GM21717 (cell line): ENCODE data around the gene CDK11B.
"Not testable (repeated sequence)": the region's sequence is repeated elsewhere in the genome, so short reads cannot be mapped to it uniquely, and the experiment has no call there.

Source experiments
- ATAC-seq: cut with Tn5 transposase; IDR thresholded peaks from one replicate; pipeline ENCODE4 v1.9.1; 2021; ENCODE audit warnings: mild to moderate bottlenecking, moderate library complexity; ENCODE audit not compliant: unreplicated experiment

The CDK11B gene

GRCh38 chr1:1658583-1659549 lies at the start of gene CDK11B:
CDK11B (minus strand) TSS chr1:1659004; CDS start chr1:1657485, 1,519 bp downstream.
- ATAC-seq = peak; percentile 67

- not testable (repeated sequence) for ATAC-seq
These were observed 49.1 kb upstream of the CDK11B start for GRCh38 chr1:1707897-1708296.

GRCh38 chr1:1707241-1707640 lies 48.4 kb upstream of the CDK11B start:
- ATAC-seq = not testable (repeated sequence)

GRCh38 chr1:1705623-1706022 lies 46.8 kb upstream of the CDK11B start:
- ATAC-seq = not testable (repeated sequence)

- not testable (repeated sequence) for ATAC-seq
These were observed 45.6 kb upstream of the CDK11B start for GRCh38 chr1:1704284-1704957.

- no peak for ATAC-seq
These were observed 45.0 kb upstream of the CDK11B start for GRCh38 chr1:1703796-1704195.

- ATAC-seq = not testable (repeated sequence)
These were observed 43.7 kb upstream of the CDK11B start for GRCh38 chr1:1702506-1702905.

GRCh38 chr1:1700557-1700956 lies 41.8 kb upstream of the CDK11B start:
- ATAC-seq = not testable (repeated sequence)

- not testable (repeated sequence) for ATAC-seq
These were observed 41.3 kb upstream of the CDK11B start for GRCh38 chr1:1700067-1700466.

- ATAC-seq = not testable (repeated sequence)
These were observed 40.3 kb upstream of the CDK11B start for GRCh38 chr1:1699061-1699460.

GRCh38 chr1:1697358-1698183 lies 38.8 kb upstream of the CDK11B start:
- not testable (repeated sequence) for ATAC-seq

GRCh38 chr1:1696431-1697357 lies 37.9 kb upstream of the CDK11B start:
- ATAC-seq = not testable (repeated sequence)

GRCh38 chr1:1692714-1693647 lies 34.2 kb upstream of the CDK11B start, which contains the start of gene SLC35E2B:
SLC35E2B (minus strand) TSS chr1:1692795; CDS start chr1:1676699, 16,096 bp downstream.
- ATAC-seq = peak; percentile 73

- peak; percentile 28 for ATAC-seq
These were observed 33.5 kb upstream of the CDK11B start for GRCh38 chr1:1692324-1692713.

- ATAC-seq = not testable (repeated sequence)
These were observed 32.6 kb upstream of the CDK11B start for GRCh38 chr1:1691443-1691842.

- not testable (repeated sequence) for ATAC-seq
These were observed 30.7 kb upstream of the CDK11B start for GRCh38 chr1:1689526-1689925.

GRCh38 chr1:1687846-1688245 lies 29.0 kb upstream of the CDK11B start:
- ATAC-seq = no peak

- no peak for ATAC-seq
These were observed 25.4 kb upstream of the CDK11B start for GRCh38 chr1:1684031-1684681.
